Measurements from ENCODE around the gene DAO. TPM values are rescaled to one million over a fixed set of nuclear protein-coding genes. Genes with fewer than 3 reads are reported as not detected.

Gene DAO
- total RNA-seq, 1 experiment from 2014 or later, result not detected

- peak overlapping the region; percentile 81 for H3K4me2 ChIP-seq (ENCODE audit: insufficient read depth, insufficient read length, low read length)
- H3K4me1 Mint-ChIP-seq, result peaks cover 39 to 46% of the 10 kb centered on the region in 2 experiments
- no peak overlapping the region for H2BK12ac ChIP-seq (ENCODE audit: insufficient read length, low read depth, low read length)
- no peak overlapping the region for H2BK15ac ChIP-seq (ENCODE audit: low read depth, low read length)
- no peak for DNase-seq
- H3K27ac ChIP-seq (ENCODE audit: insufficient read length, low read depth, low read length), result no peak overlapping the region
- H3K18ac ChIP-seq (ENCODE audit: insufficient read length, low read depth, low read length), result no peak overlapping the region
- peak overlapping the region; percentile 87 to 95 for H3K4me3 Mint-ChIP-seq
- no peaks in the 10 kb centered on the region for H3K27me3 ChIP-seq (ENCODE audit: insufficient read depth, low read length)
- no peaks in the 10 kb centered on the region for H3K79me1 ChIP-seq (ENCODE audit: insufficient read depth, low read depth, low read length, poor library complexity, severe bottlenecking)
- H3T11ph ChIP-seq (ENCODE audit: low read length), result no peak overlapping the region
- H4K8ac ChIP-seq (replicated peaks; ENCODE audit: insufficient read length, low read depth, low read length), result no peak overlapping the region
- no peaks in the 10 kb centered on the region for H4K20me1 ChIP-seq (ENCODE audit: control insufficient read depth, insufficient read depth, insufficient read length)
- no peak overlapping the region for H4K91ac ChIP-seq (ENCODE audit: insufficient read length, low read depth, low read length)
- no peak overlapping the region for H2BK20ac ChIP-seq (ENCODE audit: low read depth, low read length, poor library complexity, severe bottlenecking)
- H4K5ac ChIP-seq (ENCODE audit: insufficient read length, low read depth, low read length), result no peak overlapping the region
- no peaks in the 10 kb centered on the region; the same call in none of the 2 replicates for H3K79me2 ChIP-seq (ENCODE audit: insufficient read depth, low read length)
- no peak overlapping the region for H3K9ac ChIP-seq (ENCODE audit: extremely low read depth, insufficient read length, low read length)
- no peak overlapping the region for H3K56ac ChIP-seq (ENCODE audit: insufficient read length, low read depth, low read length)
- H3K4ac ChIP-seq (ENCODE audit: low read depth, low read length), result no peak overlapping the region
- no peak overlapping the region for H3K14ac ChIP-seq (ENCODE audit: insufficient read depth, low read length)
- no peak overlapping the region for H3K23ac ChIP-seq (ENCODE audit: insufficient read length, low read depth, low read length)
- peaks cover 21 to 36% (median 32%) of the 10 kb centered on the region in 3 experiments for H3K36me3 Mint-ChIP-seq (ENCODE audit: insufficient read depth in 1 of 3, low read depth in 3 of 3)
- H2BK120ac ChIP-seq (ENCODE audit: low read depth, low read length, poor library complexity, severe bottlenecking), result no peak overlapping the region
- H3K9me3 Mint-ChIP-seq, result peaks cover 6% of the 10 kb centered on the region in 2 experiments; a peak in 4 of 5 replicates
- peaks cover 13% of the 10 kb centered on the region for H3K23me2 ChIP-seq (ENCODE audit: insufficient read length, low read depth, low read length, poor library complexity, severe bottlenecking)
- H3K27ac Mint-ChIP-seq, result peak overlapping the region in 2 of 3 experiments; percentile 41 to 86; a peak in 3 of 7 replicates
- no peak overlapping the region for H2AFZ ChIP-seq (ENCODE audit: low read length)
- WGBS (ENCODE audit: extremely low coverage, insufficient read length, low lambda C conversion rate), result no CpG with 5 or more reads among the region's 6 CpGs
- H3K9me3 ChIP-seq (ENCODE audit: control insufficient read depth, low read depth, low read length), result no peaks in the 10 kb centered on the region
- TF ChIP-seq CTCF (conservative IDR thresholded peaks at IDR 0.05), result no peak
- no peak overlapping the region for H2AK5ac ChIP-seq (ENCODE audit: insufficient read length, low read length)
- peaks cover 6% of the 10 kb centered on the region for H3K27me3 Mint-ChIP-seq (ENCODE audit: low read depth)
- no peak overlapping the region for H2BK5ac ChIP-seq (ENCODE audit: insufficient read length, low read length)
- peaks cover 5% of the 10 kb centered on the region; the same call in 1 of the 2 replicates for H3K4me1 ChIP-seq (ENCODE audit: insufficient read depth, low read length)
Measured at GRCh38 chr12:108856170-108856427, 23.8 kb upstream of the DAO start.

Measured in H9 (cell line).